IMR-90 (cell line): ENCODE data around the gene SDK1. TPM values are rescaled to one million over a fixed set of nuclear protein-coding genes. Genes with fewer than 3 reads are reported as not detected.

Experiments
- ATAC-seq: fragments of 200-7000 bp; cut with Tn5 transposase; 2 replicates; pipeline ENCODE4 v1.9.1; 2020; ENCODE audit warnings: low read depth, mild to moderate bottlenecking, moderate library complexity
- BruUV-seq: library from RNA; stranded (reverse); fragments of 400-500 nt; replicated peaks from 2 replicates; lab custom pipeline; 2021; lab: Mats Ljungman, UMichigan
- CTCF ChIA-PET: fragments of 300-600 bp; formaldehyde crosslinking; extraction: SDS; loops from one replicate; lab custom pipeline; 2021; ENCODE audit warnings: antibody characterized with exemption; lab: Yijun Ruan, JAX
- POLR2A ChIA-PET: fragments of 300-600 bp; sonication (Branson Sonifier 250); formaldehyde crosslinking; loops from one replicate; lab custom pipeline; 2022; ENCODE audit warnings: antibody characterized with exemption; ENCODE audit not compliant: unreplicated experiment; lab: Charles Lee
- DNase-seq: peaks from one replicate; pipeline ENCODE4 v3.0.0; 2013
- H2AFZ ChIP-seq: replicated peaks from 2 replicates; pipeline ENCODE3; 2013; ENCODE audit warnings: low read length, mild to moderate bottlenecking; ENCODE audit not compliant: poor library complexity
- H2AK5ac ChIP-seq: 2 replicates; pipeline ENCODE4 v1.6.1; 2013; ENCODE audit warnings: low read depth, low read length, inconsistent platforms
- H2AK9ac ChIP-seq: replicated peaks from 2 replicates; pipeline ENCODE3; 2013; ENCODE audit warnings: mild to moderate bottlenecking, low read depth, low read length, moderate library complexity; ENCODE audit not compliant: poor library complexity
- H2BK120ac ChIP-seq: 2 replicates; pipeline ENCODE4 v1.6.1; 2013; ENCODE audit warnings: low read depth, low read length, inconsistent platforms
- H2BK15ac ChIP-seq: 3 replicates; pipeline ENCODE4 v1.6.1; 2013; ENCODE audit warnings: low read depth, low read length, inconsistent platforms
- H2BK20ac ChIP-seq: 2 replicates; pipeline ENCODE4 v1.6.1; 2013; ENCODE audit warnings: low read depth, mild to moderate bottlenecking, inconsistent platforms, low read length, moderate library complexity
- H2BK5ac ChIP-seq: 2 replicates; pipeline ENCODE4 v1.6.1; 2013; ENCODE audit warnings: mild to moderate bottlenecking, low read depth, low read length, inconsistent platforms; ENCODE audit not compliant: poor library complexity, severe bottlenecking
- H3K14ac ChIP-seq: replicated peaks from 2 replicates; pipeline ENCODE4 v1.6.1; 2013; ENCODE audit warnings: low read depth, low read length, inconsistent platforms
- H3K18ac ChIP-seq: 2 replicates; pipeline ENCODE4 v1.6.1; 2013; ENCODE audit warnings: low read depth, low read length, control low read depth
- H3K23ac ChIP-seq: 2 replicates; pipeline ENCODE4 v1.6.1; 2013; ENCODE audit warnings: low read depth, low read length, inconsistent platforms
- H3K27ac ChIP-seq: 2 replicates; pipeline ENCODE4 v1.5.1; 2013; ENCODE audit warnings: mild to moderate bottlenecking, control low read depth, low read length; ENCODE audit not compliant: insufficient read depth
- H3K27me3 ChIP-seq: 2 replicates; pipeline ENCODE4 v1.6.1; 2013; ENCODE audit warnings: low read length; ENCODE audit not compliant: control insufficient read depth, insufficient read depth
- H3K36me3 ChIP-seq: 2 replicates; pipeline ENCODE4 v1.6.1; 2013; ENCODE audit warnings: low read length, mixed read lengths; ENCODE audit not compliant: control insufficient read depth, insufficient read depth
- H3K4ac ChIP-seq: 2 replicates; pipeline ENCODE4 v1.6.1; 2013; ENCODE audit warnings: low read depth, low read length, inconsistent platforms
- H3K4me1 ChIP-seq: 2 replicates; pipeline ENCODE4 v1.6.1; 2013; ENCODE audit warnings: low read length, mixed read lengths; ENCODE audit not compliant: control insufficient read depth, insufficient read depth
- H3K4me2 ChIP-seq: 2 replicates; pipeline ENCODE4 v1.6.1; 2013; ENCODE audit warnings: low read depth, mild to moderate bottlenecking, control low read depth, low read length, moderate library complexity
- H3K4me3 ChIP-seq: 2 replicates; pipeline ENCODE4 v1.5.1; 2013; ENCODE audit warnings: low read depth, mild to moderate bottlenecking, control low read depth, low read length, moderate library complexity; ENCODE audit not compliant: insufficient read depth
- H3K56ac ChIP-seq: 2 replicates; pipeline ENCODE4 v1.6.1; 2013; ENCODE audit warnings: low read length, inconsistent platforms; ENCODE audit not compliant: insufficient read depth; ENCODE audit errors: extremely low read depth
- H3K79me1 ChIP-seq, 2 experiments: 2 replicates each; pipeline ENCODE4 v1.6.1; 2013; ENCODE audit warnings: low read length in 2 of 2, inconsistent platforms in 1 of 2, low read depth in 1 of 2
- H3K9ac ChIP-seq: 2 replicates; pipeline ENCODE4 v1.6.1; 2013; ENCODE audit warnings: low read depth, low read length, control low read depth
- H3K9me1 ChIP-seq: 2 replicates; pipeline ENCODE4 v1.6.1; 2013; ENCODE audit warnings: low read length, inconsistent platforms; ENCODE audit not compliant: insufficient read depth
- H3K9me3 ChIP-seq: 2 replicates; pipeline ENCODE4 v1.6.1; 2013; ENCODE audit warnings: low read length; ENCODE audit not compliant: control insufficient read depth, insufficient read depth
- H4K20me1 ChIP-seq: 2 replicates; pipeline ENCODE4 v1.6.1; 2013; ENCODE audit warnings: low read length, inconsistent platforms; ENCODE audit not compliant: insufficient read depth
- H4K5ac ChIP-seq: 2 replicates; pipeline ENCODE4 v1.6.1; 2013; ENCODE audit warnings: mild to moderate bottlenecking, low read depth, low read length, control low read depth
- H4K8ac ChIP-seq, 2 experiments: 2 replicates each; pipeline ENCODE4 v1.6.1; 2013; ENCODE audit warnings: low read depth in 2 of 2, low read length in 2 of 2, control low read depth in 1 of 2, inconsistent platforms in 1 of 2
- H4K91ac ChIP-seq: 2 replicates; pipeline ENCODE4 v1.6.1; 2013; ENCODE audit warnings: low read depth, low read length, inconsistent platforms; ENCODE audit not compliant: insufficient read depth
- BHLHE40 ChIP-seq: fragments of 150-350 bp; IDR thresholded peaks from 2 replicates; pipeline ENCODE4 v1.6.1; 2016; ENCODE audit warnings: mild to moderate bottlenecking, low read depth, low read length
- CEBPB ChIP-seq: IDR thresholded peaks from 2 replicates; pipeline ENCODE4 v1.6.1; 2012; ENCODE audit warnings: low read depth, low read length, improper control_type of control experiment
- CTCF ChIP-seq: conservative IDR thresholded peaks from 2 replicates; pipeline ENCODE4 v1.5.1; 2012; ENCODE audit warnings: mild to moderate bottlenecking, low read depth, low read length, improper control_type of control experiment
- ELK1 ChIP-seq: fragments of 150-350 bp; IDR thresholded peaks from 2 replicates; pipeline ENCODE4 v1.6.1; 2016; ENCODE audit warnings: low read depth, mild to moderate bottlenecking, low read length, moderate library complexity, borderline replicate concordance
- FOS ChIP-seq: fragments of 150-350 bp; IDR thresholded peaks from 2 replicates; pipeline ENCODE4 v1.6.1; 2016; ENCODE audit warnings: low read depth, low read length
- MAFK ChIP-seq: IDR thresholded peaks from 2 replicates; pipeline ENCODE4 v1.6.1; 2012; ENCODE audit warnings: low read depth, low read length, improper control_type of control experiment
- MAZ ChIP-seq: IDR thresholded peaks from 2 replicates; pipeline ENCODE4 v1.6.1; 2012; ENCODE audit warnings: low read depth, mild to moderate bottlenecking, low read length, improper control_type of control experiment, moderate library complexity, borderline replicate concordance
- MXI1 ChIP-seq: IDR thresholded peaks from 2 replicates; pipeline ENCODE4 v1.6.1; 2012; ENCODE audit warnings: low read depth, mild to moderate bottlenecking, low read length, moderate library complexity, borderline replicate concordance
- NFE2L2 ChIP-seq: fragments of 150-350 bp; IDR thresholded peaks from 2 replicates; pipeline ENCODE4 v1.6.1; 2016; ENCODE audit warnings: low read depth, mild to moderate bottlenecking, low read length
- POLR2A ChIP-seq: IDR thresholded peaks from 2 replicates; pipeline ENCODE4 v1.6.1; 2012; ENCODE audit warnings: mild to moderate bottlenecking, low read depth, low read length
- RAD21 ChIP-seq: IDR thresholded peaks from 2 replicates; pipeline ENCODE4 v1.6.1; 2012; ENCODE audit warnings: low read length, improper control_type of control experiment
- RFX5 ChIP-seq: IDR thresholded peaks from 2 replicates; pipeline ENCODE4 v1.8.0; 2012; ENCODE audit warnings: low read depth, mild to moderate bottlenecking, low read length, moderate library complexity
- USF2 ChIP-seq: fragments of 150-350 bp; IDR thresholded peaks from 2 replicates; pipeline ENCODE4 v1.6.1; 2017; ENCODE audit warnings: mild to moderate bottlenecking, antibody characterized with exemption, low read length, low read depth
- WGBS, 2 experiments: methylation state at CpG; one replicate each; pipeline versions ENCODE4 v1.1.5 to v1.1.7; 2013; ENCODE audit warnings: missing lambda C conversion rate in 2 of 2; ENCODE audit not compliant: insufficient read length in 1 of 2; ENCODE audit errors: extremely low coverage in 2 of 2; 5-methylcytosine and 5-hydroxymethylcytosine counted together
- dilution Hi-C: fragments of 300-500 bp; cut with HindIII; formaldehyde crosslinking; loops from one replicate; pipeline ENCODE4 v1.14.3; 2018; ENCODE audit warnings: low sequenced_read_pairs; ENCODE audit not compliant: unreplicated experiment
- in situ Hi-C: fragments of 300-500 bp; cut with MboI; formaldehyde crosslinking; loops from 3 replicates; pipeline ENCODE4 v1.14.3; 2019; ENCODE audit warnings: low sequenced_read_pairs, inconsistent platforms, mixed read lengths
- intact Hi-C: fragments of 100-400 bp; cut with micrococcal nuclease; formaldehyde crosslinking; loops from 2 replicates; pipeline ENCODE4 v1.10.0; 2022
- polyA plus RNA-seq, 3 experiments: library from polyadenylated mRNA; depleted of rRNA; stranded (reverse); fragments of >200 nt; gene quantifications; 2 replicates each; pipeline ENCODE4 v1.2.3, GENCODE V29; 2012; ENCODE audit warnings: low replicate concordance in 1 of 3
- total RNA-seq: library from RNA; depleted of rRNA; stranded (reverse); fragments of >200 nt; gene quantifications from 2 replicates; pipeline ENCODE4 v1.2.3, GENCODE V29; 2012

The SDK1 gene
- total and polyA plus RNA-seq, 2 of the 4 experiments (the other 2 are of a cell fraction), result 1.5 to 1.6 TPM

DNA sequence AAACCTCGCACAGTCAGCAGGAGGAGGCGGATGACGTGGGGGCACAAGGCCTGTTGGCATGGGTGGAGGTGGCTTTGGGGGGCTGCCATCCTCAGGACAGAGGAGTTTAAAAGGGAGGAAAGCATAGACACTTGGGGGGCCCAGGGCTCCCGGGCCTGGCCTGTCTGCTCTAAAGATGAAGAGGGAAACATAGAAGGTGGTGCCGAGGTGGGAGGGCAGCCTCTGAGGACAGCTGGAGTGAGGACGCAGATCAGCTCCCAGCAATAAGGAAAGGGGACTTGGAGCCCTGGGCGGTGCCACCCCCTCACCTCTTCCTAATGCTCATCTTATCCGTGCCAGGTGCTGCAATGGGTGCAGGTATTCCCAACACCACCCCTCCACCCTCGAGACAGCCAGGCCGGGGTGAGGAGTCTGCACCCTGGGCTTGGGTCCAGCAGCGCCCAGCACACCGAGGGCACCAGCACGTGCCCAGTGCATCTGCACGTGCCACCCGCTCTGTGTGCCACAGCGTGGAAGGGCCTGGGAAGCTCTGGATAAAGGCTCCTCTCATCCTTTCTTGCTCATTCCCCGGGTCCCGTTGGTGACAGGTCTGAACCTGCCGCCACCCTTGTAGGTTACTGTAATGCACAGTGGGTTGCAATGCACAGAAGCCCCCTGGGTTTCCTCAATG is 815.0 kb downstream of the SDK1 start:
- H3K56ac ChIP-seq, result no peak overlapping the region
- H4K8ac ChIP-seq, result no peak overlapping the region
- dilution Hi-C loops, result no loop called here
- H3K4me3 ChIP-seq, result no peak overlapping the region
- H3K18ac ChIP-seq, result no peak overlapping the region
- H3K79me1 ChIP-seq, result no peaks in the 10 kb centered on the region
- ATAC-seq (no peak), DNase-seq (no peak)
- no peak overlapping the region for H3K4ac ChIP-seq
- in situ Hi-C loops, result no loop called here
- peaks cover 4% of the 10 kb centered on the region; the same call in 1 of the 2 replicates for H3K36me3 ChIP-seq
- H3K27me3 ChIP-seq, result no peaks in the 10 kb centered on the region
- no peak overlapping the region for H2AK9ac ChIP-seq
- H3K9me3 ChIP-seq, result peaks cover 8% of the 10 kb centered on the region
- H3K4me1 ChIP-seq, result no peaks in the 10 kb centered on the region
- H3K23ac ChIP-seq, result no peak overlapping the region
- H3K14ac ChIP-seq, result no peak overlapping the region
- H3K9me1 ChIP-seq, result no peaks in the 10 kb centered on the region
- intact Hi-C loops, result no loop called here
- H2BK5ac ChIP-seq, result no peak overlapping the region
- no peak overlapping the region for H2BK20ac ChIP-seq
- BruUV-seq, result no TSS peak
- ChIA-PET POLR2A (no interaction called here), CTCF (no interaction called here)
- no peak overlapping the region for H2BK120ac ChIP-seq
- no peak overlapping the region for H2AFZ ChIP-seq
- no peak overlapping the region for H2AK5ac ChIP-seq
- WGBS, 2 experiments, result 87% methylated on average over 3 of the region's 19 CpGs; no CpG with 5 or more reads in 1 of the 2 experiments
- H2BK15ac ChIP-seq, result no peak overlapping the region
- no peaks in the 10 kb centered on the region for H4K20me1 ChIP-seq
- no peak overlapping the region for H4K5ac ChIP-seq
- H4K91ac ChIP-seq, result no peak overlapping the region
- no peak overlapping the region for H3K4me2 ChIP-seq
- TF ChIP-seq CTCF (no peak), POLR2A (no peak), NFE2L2 (no peak), RFX5 (no peak), USF2 (no peak), BHLHE40 (no peak), MXI1 (no peak), FOS (no peak), MAZ (no peak), ELK1 (no peak), CEBPB (no peak), RAD21 (no peak), MAFK (no peak)
- H3K9ac ChIP-seq, result no peak overlapping the region
- no peak overlapping the region for H3K27ac ChIP-seq
